Sigmoid colon (tissue), 3 donors: Measurements from ENCODE around the gene DDX1.

Source experiments
- CTCF ChIP-seq, 4 experiments: fragments of 450-650 bp in 3 of 4; fragments of 200-600 bp in 1 of 4; IDR thresholded peaks; one replicate each; pipeline ENCODE4 v1.5.1; 2016 to 2019; ENCODE audit warnings: antibody characterized with exemption in 4 of 4, mild to moderate bottlenecking in 3 of 4, moderate library complexity in 2 of 4
- POLR2A ChIP-seq, 2 donors: fragments of 450-650 bp; IDR thresholded peaks; one replicate each; pipeline ENCODE4 v1.6.1; 2016; ENCODE audit warnings: antibody characterized with exemption in 2 of 2, mild to moderate bottlenecking in 2 of 2, moderate library complexity in 2 of 2

- TF ChIP-seq CTCF (IDR thresholded peaks at IDR 0.05) (no peak), POLR2A (IDR thresholded peaks at IDR 0.05) (no peak)
Measured at GRCh38 chr2:15640784-15641183, 49.1 kb downstream of the DDX1 start.
